Measurements from ENCODE around the gene GYPC.

DNA sequence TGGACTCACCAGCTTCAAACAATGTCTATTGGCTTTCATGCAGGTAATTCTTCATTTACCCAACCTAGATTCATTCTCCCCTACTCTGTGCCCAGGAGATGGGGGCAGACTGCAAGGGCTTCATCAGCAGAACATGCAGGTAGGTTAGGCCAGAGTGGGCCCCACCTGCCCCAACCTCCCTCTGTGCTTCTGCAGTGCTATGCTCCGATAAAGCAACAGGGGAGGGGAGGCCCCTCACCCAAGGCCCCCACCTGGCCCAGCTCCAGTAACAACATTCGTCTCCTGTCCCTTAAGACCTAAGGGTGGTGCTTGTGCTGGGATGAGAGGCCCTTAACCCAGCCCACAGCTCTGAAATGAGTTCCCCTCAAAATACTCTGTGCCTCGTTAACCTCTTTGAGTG, 16.7 kb upstream of the GYPC start:
- TF ChIP-seq POLR2A (IDR thresholded peaks at IDR 0.05) = no peak
- TF ChIP-seq, protein P1, sequence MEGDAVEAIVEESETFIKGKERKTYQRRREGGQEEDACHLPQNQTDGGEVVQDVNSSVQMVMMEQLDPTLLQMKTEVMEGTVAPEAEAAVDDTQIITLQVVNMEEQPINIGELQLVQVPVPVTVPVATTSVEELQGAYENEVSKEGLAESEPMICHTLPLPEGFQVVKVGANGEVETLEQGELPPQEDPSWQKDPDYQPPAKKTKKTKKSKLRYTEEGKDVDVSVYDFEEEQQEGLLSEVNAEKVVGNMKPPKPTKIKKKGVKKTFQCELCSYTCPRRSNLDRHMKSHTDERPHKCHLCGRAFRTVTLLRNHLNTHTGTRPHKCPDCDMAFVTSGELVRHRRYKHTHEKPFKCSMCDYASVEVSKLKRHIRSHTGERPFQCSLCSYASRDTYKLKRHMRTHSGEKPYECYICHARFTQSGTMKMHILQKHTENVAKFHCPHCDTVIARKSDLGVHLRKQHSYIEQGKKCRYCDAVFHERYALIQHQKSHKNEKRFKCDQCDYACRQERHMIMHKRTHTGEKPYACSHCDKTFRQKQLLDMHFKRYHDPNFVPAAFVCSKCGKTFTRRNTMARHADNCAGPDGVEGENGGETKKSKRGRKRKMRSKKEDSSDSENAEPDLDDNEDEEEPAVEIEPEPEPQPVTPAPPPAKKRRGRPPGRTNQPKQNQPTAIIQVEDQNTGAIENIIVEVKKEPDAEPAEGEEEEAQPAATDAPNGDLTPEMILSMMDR (IDR thresholded peaks at IDR 0.05) = no peak
